NCI-H2029 treated with DMSO at 0.1 percent for 48 hours (cell line): ENCODE measurements around the gene KIAA1549.

Experiments used
- DNase-seq: peaks from one replicate; lab custom pipeline; 2025; lab: John Stamatoyannopoulos, UW

The KIAA1549 gene

GRCh38 chr7:138975343-138976104, 5.7 kb downstream of the KIAA1549 start:
- no peak for DNase-seq

DNA sequence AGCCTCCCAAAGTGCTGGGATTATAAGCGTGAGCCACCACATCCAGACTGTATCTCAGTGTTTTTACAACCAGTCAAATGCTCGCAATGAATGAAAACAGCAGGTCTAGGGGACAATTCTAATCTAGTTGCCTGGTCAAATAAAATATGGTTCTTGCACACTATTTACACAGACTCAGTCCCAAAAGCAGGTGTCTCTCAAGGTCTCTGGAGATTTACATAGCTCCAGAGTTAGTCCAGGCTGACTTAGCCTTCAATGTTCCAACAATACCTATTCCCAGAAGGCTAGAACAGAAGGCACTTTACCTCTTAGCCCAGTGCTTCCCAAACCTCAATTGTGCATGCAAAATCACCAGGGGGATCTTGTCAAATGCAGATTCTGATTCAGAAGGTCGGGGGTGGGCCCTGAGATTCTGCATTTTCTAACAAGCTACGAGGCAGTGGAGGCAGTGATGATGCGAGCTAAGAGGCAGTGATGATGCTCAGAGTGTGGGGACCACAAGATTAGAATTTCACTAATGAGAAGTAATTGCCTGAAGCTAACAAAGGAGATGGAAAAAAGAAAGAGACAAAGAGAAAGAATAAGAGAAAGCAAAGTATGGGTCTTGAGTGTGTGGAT, 6.4 kb downstream of the KIAA1549 start:
- DNase-seq = no peak

GRCh38 chr7:138974103-138974502, 7.1 kb downstream of the KIAA1549 start:
- DNase-seq = no peak

DNA sequence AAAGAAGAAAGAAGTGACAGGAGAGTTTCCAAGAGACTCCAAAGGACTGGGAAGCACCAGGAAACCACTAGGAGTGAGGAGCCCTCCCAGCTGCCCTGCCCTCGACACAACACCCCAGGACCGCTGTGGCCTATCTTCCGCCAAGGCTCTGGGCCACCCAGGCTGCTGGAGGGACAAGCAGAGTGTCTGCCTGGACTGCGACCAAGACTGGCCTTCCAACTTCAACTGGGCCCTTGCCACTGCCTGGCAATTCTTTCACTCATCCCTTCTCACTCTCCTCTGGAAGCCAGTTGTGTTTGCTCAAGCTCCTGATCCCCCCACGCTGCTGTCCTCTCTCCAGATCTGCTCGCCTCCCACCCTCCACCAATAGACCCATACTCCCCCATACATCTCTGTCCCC, 10.2 kb downstream of the KIAA1549 start:
- no peak for DNase-seq

DNA sequence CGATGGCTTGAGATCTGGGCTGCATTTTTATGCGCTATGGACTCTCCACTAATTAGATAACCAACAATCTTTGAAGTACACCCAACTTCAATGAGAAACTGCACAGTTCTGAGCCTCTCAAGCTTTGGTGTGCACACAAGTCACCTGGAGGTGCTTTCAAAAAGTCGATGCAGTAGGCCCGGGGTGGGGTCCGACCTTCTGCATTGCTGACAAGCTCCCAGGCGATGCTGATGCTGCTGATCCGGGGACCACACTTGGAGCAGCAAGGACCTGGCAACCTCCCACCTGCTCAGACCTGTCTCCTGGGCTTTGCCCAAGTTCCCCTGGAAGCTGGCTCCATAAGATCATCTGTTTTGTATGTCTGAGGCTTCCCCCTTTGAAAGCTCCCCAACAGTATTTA, 10.7 kb downstream of the KIAA1549 start:
- DNase-seq = no peak

- no peak for DNase-seq
These were observed 14.0 kb downstream of the KIAA1549 start for GRCh38 chr7:138967159-138967558.

DNA sequence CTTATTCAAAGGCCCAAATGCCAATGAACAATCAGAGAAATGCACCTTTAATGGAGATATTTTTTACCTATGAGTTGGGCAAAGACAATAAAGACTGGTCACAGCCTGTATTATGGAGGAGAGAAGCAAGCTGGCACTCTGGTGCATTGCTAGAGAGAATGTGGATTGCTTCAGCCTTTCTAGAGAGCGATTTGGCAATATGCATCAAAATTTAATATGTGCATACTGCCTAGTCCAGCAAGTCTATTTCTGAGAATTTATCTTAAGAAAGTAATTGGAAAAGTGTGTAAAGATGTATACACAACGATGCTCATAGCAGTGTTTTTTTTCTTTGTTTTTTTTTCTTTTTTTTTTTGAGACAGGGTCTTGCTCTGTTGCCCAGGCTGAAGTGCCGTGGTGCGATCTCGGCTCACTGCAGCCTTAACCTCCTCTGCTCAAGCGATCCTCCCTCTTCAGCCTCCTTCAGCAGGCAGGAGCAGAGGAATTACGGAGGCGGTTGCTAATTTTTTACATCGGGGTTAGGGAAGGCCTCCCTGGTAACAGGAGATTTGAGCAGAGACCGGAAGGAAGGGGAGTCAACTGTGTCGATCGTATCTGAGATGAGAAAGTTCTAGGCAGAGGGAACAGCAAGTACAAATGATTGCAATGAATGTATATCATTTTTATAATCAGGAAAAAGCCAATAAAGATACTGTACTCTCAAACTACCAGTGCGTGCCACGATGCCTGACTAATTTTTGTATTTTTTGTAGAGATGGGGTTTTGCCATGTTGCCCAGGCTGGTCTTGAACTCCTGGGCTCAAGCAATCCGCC, 16.4 kb downstream of the KIAA1549 start:
- DNase-seq = no peak

DNA sequence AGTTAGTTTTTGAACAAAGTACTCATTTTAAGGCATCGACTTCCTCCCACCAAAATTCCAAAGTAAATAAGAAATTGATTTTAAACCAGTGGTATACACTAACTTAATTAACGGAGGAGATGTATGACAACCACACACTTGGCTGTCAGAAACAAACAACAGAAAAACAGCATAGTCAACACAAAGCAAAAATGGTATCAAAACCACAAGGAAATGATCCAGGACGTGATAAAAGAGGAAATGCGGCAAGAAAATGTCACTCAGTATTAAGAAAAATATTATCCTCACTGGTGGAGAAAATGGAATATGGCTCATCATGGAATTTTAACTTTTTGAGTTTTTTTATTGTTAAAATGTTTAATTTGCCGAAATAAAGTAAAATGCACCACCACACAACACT, 17.5 kb downstream of the KIAA1549 start:
- no peak for DNase-seq

GRCh38 chr7:138962561-138963270, 18.5 kb downstream of the KIAA1549 start:
- DNase-seq = no peak

GRCh38 chr7:138961159-138961558, 20.0 kb downstream of the KIAA1549 start:
- DNase-seq = no peak

GRCh38 chr7:138958391-138958956, 22.7 kb downstream of the KIAA1549 start:
- DNase-seq = no peak

GRCh38 chr7:138957753-138958390, 23.3 kb downstream of the KIAA1549 start:
- DNase-seq = no peak

DNA sequence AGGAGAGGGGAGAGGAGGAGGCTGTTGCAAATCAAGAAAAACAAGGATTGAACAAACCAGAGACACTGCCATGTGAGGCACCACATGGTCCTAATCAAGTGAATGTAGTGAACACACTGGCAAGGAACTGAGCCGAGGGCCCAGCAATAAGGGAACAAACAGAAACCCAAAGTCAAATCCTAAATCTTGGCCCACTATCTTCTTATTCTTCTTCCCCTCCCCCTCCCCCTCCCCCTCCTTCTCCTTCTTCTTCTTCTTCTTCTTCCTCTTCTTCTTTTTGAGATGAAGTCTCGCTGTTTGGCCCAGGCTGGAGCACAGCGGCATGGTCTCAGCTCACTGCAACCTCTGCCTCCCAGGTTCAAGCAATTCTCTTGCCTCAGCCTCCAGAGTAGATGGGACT, 24.0 kb downstream of the KIAA1549 start:
- no peak for DNase-seq

- no peak for DNase-seq
These were observed 26.4 kb downstream of the KIAA1549 start for GRCh38 chr7:138954545-138955475.

DNA sequence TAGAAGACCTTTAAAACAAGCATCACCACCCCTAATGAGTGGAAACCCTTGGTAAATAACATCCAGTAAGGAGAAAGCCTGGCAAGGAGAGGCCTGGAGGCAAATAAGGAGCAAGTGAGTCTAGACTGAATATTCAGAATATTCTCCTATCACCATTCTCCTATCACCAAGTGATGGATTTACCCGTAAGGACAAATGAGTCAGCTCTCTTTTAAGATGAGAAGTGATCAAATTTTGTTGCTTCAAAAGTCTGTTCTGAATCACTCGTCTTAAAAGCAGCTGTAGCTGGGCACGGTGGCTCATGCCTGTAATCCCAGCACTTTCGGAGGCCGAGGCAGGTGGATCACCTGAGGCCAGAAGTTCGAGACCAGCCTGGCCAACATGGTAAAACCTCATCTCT, 28.4 kb downstream of the KIAA1549 start:
- no peak for DNase-seq

- DNase-seq = no peak
These were observed 29.2 kb downstream of the KIAA1549 start for GRCh38 chr7:138951953-138952352.

DNA sequence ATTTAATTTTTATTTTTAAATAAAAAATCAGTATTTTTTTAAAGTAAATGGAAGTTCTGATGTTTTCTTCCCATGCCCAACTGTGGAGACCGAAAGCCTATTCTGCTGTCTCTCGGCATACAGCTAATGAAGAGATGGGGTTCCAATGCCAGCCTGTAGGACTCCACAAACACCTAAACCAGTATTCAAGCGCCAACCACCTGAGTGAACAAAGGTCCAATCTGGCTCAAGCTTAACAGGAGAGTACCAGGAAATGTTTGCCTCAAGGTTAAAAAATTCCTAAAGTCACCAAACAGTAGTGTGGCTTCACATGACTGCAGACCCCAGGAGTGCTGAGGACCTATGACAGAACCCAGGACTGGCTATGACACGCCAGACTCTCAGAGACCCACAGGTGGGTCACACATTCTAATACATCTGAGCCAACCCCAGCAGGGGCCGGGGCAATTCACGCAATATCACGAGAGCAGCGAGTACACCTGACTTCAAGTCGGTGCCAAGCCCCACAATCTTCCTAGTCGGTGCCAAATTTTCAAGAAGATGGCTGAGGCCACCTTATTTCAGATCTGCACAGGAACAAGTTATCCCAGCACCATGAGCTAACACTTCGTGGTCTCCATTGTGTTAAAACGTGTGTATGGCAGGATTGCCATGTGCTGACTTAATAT, 31.6 kb downstream of the KIAA1549 start:
- DNase-seq = no peak

DNA sequence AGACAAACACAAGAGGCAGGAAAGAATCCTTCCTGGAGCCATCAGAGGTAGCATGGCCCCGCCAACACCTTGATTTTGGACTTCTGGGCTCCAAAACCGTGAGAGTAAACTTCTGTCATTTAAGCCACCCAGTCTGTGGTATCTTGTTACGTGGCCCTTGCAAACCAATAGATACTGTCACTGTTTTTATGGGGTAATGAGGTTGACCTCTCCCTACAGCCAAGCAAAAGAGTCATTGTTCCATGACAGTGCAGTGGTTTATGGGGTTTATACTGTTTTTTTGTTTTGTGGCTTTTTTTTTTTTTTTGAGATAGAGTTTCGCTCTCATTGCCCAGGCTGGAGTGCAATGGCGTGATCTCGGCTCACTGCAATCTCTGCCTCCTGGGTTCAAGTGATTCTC, 32.8 kb downstream of the KIAA1549 start:
- no peak for DNase-seq

- no peak for DNase-seq
These were observed 35.4 kb downstream of the KIAA1549 start for GRCh38 chr7:138945821-138946220.

GRCh38 chr7:138945154-138945553, 36.0 kb downstream of the KIAA1549 start:
- DNase-seq = no peak
